ENCODE data around the gene CAPZB. TPM values are rescaled to one million over a fixed set of nuclear protein-coding genes. Genes with fewer than 3 reads are reported as not detected.
A peak's percentile ranks its signal among the peaks of the same experiment; 100 is the strongest.

Gene CAPZB
- total RNA-seq, 1 donor from 2014 or later = 326 TPM

DNA sequence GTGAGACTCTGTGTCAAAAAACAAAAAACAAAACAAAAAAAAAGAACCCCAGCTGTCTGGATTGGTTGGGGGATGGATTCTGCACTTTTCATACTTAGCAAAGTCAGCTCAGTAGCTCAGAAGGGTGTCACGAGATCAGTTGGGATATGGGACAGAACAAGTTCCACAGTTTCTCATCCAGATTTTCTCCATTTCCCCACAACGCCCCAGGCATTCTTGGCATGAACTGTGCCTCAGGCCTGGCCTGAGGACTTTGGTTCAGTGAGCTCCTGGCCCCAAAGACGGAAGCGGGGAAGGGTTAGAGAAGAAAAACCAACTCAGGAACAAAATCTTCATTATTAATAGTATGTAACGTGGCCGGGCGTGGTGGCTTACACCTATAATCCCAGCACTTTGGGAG is 175.3 kb downstream of the CAPZB start:
- peaks cover 12% of the 10 kb centered on the region for H3K9me3 Mint-ChIP-seq (ENCODE audit: unreplicated experiment)
- DNase-seq = no peak
- TF ChIP-seq, protein P1, sequence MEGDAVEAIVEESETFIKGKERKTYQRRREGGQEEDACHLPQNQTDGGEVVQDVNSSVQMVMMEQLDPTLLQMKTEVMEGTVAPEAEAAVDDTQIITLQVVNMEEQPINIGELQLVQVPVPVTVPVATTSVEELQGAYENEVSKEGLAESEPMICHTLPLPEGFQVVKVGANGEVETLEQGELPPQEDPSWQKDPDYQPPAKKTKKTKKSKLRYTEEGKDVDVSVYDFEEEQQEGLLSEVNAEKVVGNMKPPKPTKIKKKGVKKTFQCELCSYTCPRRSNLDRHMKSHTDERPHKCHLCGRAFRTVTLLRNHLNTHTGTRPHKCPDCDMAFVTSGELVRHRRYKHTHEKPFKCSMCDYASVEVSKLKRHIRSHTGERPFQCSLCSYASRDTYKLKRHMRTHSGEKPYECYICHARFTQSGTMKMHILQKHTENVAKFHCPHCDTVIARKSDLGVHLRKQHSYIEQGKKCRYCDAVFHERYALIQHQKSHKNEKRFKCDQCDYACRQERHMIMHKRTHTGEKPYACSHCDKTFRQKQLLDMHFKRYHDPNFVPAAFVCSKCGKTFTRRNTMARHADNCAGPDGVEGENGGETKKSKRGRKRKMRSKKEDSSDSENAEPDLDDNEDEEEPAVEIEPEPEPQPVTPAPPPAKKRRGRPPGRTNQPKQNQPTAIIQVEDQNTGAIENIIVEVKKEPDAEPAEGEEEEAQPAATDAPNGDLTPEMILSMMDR (IDR thresholded peaks at IDR 0.05; ENCODE audit: partially characterized antibody, unreplicated experiment) = no peak
- peaks cover 6% of the 10 kb centered on the region for H3K27me3 Mint-ChIP-seq (ENCODE audit: unreplicated experiment)
- H3K4me1 Mint-ChIP-seq (ENCODE audit: low read depth, unreplicated experiment) = peaks cover 9% of the 10 kb centered on the region
- no peak overlapping the region for H3K27ac Mint-ChIP-seq (ENCODE audit: unreplicated experiment)
- peak overlapping the region; percentile 46 for H3K4me3 Mint-ChIP-seq (ENCODE audit: unreplicated experiment)
- H3K36me3 Mint-ChIP-seq (ENCODE audit: unreplicated experiment) = peaks cover 4% of the 10 kb centered on the region

DNA sequence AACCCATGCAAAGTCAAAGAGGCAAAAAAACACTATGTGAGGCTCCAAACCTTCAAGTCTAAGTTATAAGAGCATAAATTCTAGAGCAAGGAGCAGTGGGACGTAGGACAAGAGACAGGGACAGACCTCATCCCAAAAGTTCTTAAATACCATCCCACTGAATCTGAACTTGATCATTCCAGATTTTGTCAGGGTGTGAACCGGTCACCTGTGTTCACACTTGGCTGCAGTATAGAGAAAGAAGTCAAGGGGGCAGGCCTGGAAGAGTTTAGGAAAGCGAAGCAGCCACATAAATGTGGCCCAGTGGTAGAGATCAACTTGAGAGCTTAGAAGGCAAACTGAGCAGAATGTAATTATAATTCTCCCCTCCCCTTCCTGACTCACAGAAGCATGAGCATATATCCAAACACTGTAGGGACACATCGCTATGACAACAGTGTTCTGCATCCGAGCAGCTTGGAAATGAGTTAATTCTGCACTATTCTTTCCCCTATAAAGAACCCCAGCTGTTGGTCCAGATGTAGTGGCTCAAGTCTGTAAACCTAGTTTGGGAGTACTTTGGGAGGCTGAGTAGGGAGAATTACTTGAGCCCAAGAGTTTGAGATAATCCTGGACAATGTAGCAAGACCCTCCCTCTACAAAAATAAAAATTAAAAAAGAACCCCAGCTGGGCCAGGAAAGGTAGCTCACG is 176.1 kb downstream of the CAPZB start:
- Mint-ChIP-seq H3K27ac (ENCODE audit: unreplicated experiment) (peak overlapping the region; percentile 36), H3K36me3 (ENCODE audit: unreplicated experiment) (peaks cover 4% of the 10 kb centered on the region), H3K4me3 (ENCODE audit: unreplicated experiment) (peak overlapping the region; percentile 46), H3K4me1 (ENCODE audit: low read depth, unreplicated experiment) (peaks cover 9% of the 10 kb centered on the region), H3K27me3 (ENCODE audit: unreplicated experiment) (peaks cover 6% of the 10 kb centered on the region), H3K9me3 (ENCODE audit: unreplicated experiment) (peaks cover 15% of the 10 kb centered on the region)
- DNase-seq = no peak
- TF ChIP-seq, protein P1 (IDR thresholded peaks at IDR 0.05; ENCODE audit: partially characterized antibody, unreplicated experiment) = no peak

DNA sequence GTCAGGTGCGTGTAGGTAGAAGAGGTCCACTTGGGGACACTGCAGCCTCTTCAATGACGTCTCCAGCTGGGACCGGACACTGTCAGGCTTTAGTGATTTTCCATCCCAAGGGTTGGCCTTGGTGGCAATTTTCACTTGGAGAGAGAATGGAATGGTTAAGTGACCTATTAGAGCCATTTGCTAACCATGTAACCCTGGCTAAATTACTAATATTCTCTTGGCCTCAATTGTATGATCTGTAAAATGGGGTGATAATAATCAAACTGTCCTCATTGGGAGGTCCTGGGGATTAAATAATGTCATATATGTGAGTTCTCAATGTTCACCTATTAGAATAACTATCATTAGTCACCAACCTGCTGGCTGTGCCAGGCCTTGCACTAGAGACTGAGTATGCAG is 176.8 kb downstream of the CAPZB start:
- Mint-ChIP-seq H3K27ac (ENCODE audit: unreplicated experiment) (no peak overlapping the region), H3K4me3 (ENCODE audit: unreplicated experiment) (no peak overlapping the region), H3K27me3 (ENCODE audit: unreplicated experiment) (peaks cover 6% of the 10 kb centered on the region), H3K36me3 (ENCODE audit: unreplicated experiment) (peaks cover 7% of the 10 kb centered on the region), H3K4me1 (ENCODE audit: low read depth, unreplicated experiment) (peaks cover 9% of the 10 kb centered on the region), H3K9me3 (ENCODE audit: unreplicated experiment) (peaks cover 13% of the 10 kb centered on the region)
- DNase-seq = no peak
- TF ChIP-seq, protein P1 (IDR thresholded peaks at IDR 0.05; ENCODE audit: partially characterized antibody, unreplicated experiment) = no peak

DNA sequence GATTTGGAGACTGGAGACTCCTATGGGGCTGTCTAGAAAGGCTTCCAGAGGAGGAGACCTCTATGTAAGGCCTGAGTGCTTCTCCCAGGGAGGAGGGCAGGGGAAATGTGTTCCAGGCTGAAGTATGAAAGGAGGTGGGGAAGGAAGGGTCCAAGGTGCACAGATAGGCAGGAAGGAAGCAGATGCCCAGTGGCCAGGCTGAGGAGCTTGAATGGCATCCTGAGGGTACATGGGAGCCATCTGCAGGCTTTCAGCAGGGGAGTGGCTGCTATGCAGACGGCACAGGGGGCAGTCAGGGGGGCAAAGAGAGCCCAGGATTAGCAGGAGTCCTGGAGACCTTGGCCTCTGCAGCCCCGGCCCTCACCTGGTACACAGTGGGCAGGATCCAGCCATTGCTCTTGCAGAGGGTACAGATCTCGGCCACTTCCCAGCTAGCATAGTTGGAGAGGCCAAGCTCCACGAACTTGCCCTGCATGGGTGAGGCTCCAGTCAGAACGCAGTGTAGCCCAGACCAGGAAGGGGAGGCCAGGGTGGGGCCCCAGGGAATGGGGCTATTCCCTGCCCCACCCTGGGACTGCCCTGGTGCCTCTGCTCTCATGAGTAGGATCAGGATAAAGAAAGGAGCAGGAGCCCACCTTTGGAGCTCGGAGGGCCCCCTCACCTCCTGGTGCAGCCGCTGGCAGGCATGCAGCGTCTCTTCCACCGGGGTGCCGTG is 177.4 kb downstream of the CAPZB start:
- H3K4me3 Mint-ChIP-seq (ENCODE audit: unreplicated experiment) = no peak overlapping the region
- no peak for DNase-seq
- H3K27me3 Mint-ChIP-seq (ENCODE audit: unreplicated experiment) = peaks cover 6% of the 10 kb centered on the region
- no peak overlapping the region for H3K27ac Mint-ChIP-seq (ENCODE audit: unreplicated experiment)
- peaks cover 10% of the 10 kb centered on the region for H3K36me3 Mint-ChIP-seq (ENCODE audit: unreplicated experiment)
- H3K4me1 Mint-ChIP-seq (ENCODE audit: low read depth, unreplicated experiment) = peaks cover 5% of the 10 kb centered on the region
- TF ChIP-seq, protein P1 (IDR thresholded peaks at IDR 0.05; ENCODE audit: partially characterized antibody, unreplicated experiment) = no peak
- H3K9me3 Mint-ChIP-seq (ENCODE audit: unreplicated experiment) = peaks cover 9% of the 10 kb centered on the region

DNA sequence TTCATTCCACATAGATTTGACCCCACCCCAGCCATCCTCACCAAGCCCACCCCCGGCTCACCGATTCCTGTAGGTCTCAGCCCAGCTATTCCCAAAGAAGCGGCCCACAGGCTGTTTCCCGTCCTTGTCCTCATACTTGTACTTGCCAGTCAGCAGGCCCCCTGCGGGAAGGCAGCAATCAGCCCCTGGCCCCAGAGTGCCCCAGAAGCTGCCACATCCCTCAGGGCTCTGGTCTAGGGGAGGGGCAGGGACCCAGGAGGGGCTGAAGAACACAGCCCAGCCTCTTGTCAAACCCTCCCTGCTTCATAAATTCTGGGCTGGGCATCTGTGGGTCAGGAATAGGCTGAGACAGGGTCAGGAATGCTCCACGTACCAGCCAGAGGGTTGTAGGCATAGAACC is 178.4 kb downstream of the CAPZB start:
- Mint-ChIP-seq H3K27ac (ENCODE audit: unreplicated experiment) (no peak overlapping the region), H3K36me3 (ENCODE audit: unreplicated experiment) (peaks cover 10% of the 10 kb centered on the region), H3K4me3 (ENCODE audit: unreplicated experiment) (no peak overlapping the region), H3K27me3 (ENCODE audit: unreplicated experiment) (peaks cover 6% of the 10 kb centered on the region), H3K9me3 (ENCODE audit: unreplicated experiment) (peaks cover 8% of the 10 kb centered on the region), H3K4me1 (ENCODE audit: low read depth, unreplicated experiment) (peaks cover 5% of the 10 kb centered on the region)
- TF ChIP-seq, protein P1 (IDR thresholded peaks at IDR 0.05; ENCODE audit: partially characterized antibody, unreplicated experiment) = no peak
- DNase-seq = no peak
